ENCODE measurements around the gene SLC1A1.
"Not testable (repeated sequence)": the region's sequence is repeated elsewhere in the genome, so short reads cannot be mapped to it uniquely, and the experiment has no call there.

The SLC1A1 gene

DNA sequence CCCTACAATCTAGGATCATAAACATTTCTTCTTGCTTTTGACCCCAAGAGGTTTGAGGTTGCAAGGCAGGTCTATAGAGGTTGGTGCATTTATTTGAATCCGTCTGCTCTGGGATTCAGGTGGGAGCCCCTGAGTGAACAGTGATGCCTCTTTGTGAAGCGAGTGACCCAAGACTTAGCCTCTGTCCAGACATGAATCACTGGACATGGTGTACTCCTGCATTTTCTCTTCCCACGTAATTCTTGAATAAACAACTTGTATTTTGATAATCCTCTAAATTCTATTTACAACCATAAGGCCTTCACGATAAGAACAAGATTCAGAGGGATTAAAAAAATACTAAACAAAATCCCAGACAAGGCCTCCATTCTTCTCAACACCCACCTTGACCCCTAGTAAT lies 104.3 kb downstream of the SLC1A1 start:
- intact Hi-C loops (cut with DNase I): no loop called here

DNA sequence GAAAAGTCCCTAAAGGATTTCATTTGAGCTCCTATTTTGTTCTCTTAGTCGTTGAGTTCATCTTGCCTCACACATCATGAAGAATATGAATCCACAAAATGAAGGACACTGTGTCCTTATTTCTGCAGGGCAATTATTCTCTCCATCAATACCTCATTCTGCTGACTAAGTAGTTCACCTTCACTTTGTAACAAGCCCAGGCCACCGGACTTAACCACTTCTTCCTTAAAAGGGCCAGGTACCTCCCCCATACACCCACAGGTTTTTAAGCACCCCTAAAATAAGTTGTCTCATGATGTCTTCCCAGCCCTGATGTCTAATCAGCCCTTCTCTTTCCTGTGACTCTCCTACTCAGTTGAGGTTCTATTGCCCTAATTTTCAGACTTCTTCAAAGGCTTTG lies 104.7 kb downstream of the SLC1A1 start:
- intact Hi-C loops (cut with DNase I): no loop called here
- DNase-seq: peak in 1 of 42 donors; percentile 14

More for the DNA sequence above, 104.3 kb downstream of the SLC1A1 start:
- DNase-seq: no peak

DNA sequence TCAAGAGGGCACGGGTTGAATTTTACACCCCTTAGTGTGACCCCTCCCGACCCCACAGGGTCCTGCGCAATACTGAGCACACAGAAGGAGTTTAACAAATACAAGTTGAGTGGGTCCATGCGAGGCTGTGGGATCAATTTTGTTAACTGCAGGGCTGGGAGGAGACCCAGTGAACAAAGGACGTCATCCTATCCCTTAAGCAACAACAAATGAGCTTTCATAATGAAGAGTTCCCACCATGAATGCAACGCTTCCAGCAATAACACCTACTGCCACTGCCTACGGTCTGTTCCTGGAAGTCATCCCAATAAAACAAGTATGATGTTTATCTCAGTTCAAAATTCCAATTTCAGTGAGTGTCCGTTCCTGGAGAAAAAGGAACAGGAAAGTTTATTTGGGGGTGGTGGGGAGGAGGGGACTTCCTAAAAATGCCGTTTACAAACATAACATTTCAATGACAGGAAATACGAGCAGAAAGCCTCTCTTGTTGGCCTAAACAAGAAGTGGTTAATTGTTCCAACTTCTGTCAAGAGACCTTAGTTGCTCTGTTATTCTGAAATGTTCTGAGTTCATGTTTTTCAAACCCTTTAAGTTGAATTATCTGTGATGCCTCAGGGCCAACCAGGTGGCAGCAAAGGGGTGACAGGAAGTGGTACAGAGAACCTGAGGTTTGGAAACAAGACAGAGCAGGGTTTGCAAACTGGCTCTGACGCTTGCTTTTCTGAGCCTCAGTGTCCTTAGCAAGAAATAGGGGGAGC lies 106.1 kb downstream of the SLC1A1 start:
- intact Hi-C loops (cut with DNase I): no loop called here
- DNase-seq: no peak

DNA sequence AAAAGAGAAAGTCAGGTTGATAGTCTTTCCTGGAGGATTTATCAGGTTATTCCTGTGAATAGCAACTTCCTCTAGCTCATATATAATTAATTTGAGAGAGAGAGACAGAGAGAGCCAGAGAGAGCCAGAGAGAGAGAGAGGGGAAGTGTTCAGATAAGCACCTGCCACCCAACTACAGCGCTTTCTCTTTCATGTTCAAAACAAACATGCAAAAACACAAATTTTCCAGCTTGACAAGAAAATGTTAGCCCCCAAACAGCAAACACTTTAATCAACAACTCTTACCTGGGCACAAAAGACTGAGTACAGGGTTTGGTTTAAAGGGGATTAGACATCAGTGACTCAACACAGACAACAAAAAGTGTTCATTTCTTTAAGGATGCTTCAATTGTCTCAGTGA lies 110.1 kb downstream of the SLC1A1 start:
- intact Hi-C loops (cut with DNase I): no loop called here
- DNase-seq: no peak

DNA sequence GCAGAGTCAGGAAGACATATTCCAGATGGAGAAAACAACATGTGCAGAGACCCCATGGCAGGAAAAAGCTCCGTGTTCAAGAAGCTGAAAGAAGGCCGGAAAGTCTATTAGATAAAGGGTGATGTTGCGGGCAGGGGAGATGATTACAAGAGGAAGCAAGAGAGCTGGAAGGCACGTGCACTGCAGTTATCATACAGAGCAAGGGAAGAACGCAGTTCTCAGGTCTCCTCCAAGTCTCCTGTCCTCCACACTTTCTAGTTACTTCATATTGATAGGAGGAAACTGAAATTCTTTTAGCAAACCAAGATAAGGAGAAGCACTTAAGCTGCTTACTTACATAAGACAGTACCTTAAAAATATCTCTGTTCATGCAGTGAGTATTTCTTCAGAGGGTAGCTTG lies 113.6 kb downstream of the SLC1A1 start:
- intact Hi-C loops (cut with DNase I): no loop called here
- DNase-seq: no peak

DNA sequence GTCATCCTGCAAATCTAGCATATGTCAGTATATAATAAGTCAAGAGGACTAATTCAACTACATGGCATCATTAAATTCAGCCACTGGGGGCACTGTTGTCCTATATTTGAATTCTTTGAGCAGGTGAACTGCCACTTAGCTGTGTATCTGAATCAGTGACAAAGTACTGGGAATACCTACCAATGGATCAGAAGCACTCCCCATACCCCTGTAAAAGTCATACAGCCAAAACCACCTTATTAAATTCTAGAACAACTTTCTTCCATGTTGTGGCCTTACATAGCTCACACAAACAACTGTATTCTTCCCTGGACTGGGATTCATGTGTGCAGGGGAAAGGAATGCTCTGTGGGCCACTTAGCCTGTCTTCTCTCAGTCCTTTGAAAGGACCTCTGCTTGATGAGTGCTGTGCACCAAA lies 114.4 kb downstream of the SLC1A1 start:
- peak in 35 of 42 donors; percentile 9 to 91 (median 69) for DNase-seq
- intact Hi-C loops (cut with DNase I): no loop called here

DNA sequence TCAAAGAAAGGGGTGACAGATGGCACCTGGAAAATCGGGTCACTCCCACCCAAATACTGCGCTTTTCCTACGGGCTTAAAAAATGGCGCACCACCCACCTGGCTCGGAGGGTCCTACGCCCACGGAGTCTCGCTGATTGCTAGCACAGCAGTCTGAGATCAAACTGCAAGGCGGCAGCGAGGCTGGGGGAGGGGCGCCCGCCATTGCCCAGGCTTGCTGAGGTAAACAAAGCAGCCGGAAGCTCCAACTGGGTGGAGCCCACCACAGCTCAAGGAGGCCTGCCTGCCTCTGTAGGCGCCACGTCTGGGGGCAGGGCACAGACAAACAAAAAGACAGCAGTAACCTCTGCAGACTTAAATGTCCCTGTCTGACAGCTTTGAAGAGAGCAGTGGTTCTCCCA lies 115.8 kb downstream of the SLC1A1 start:
- DNase-seq: peak in 3 of 42 donors; percentile 15 to 55 (median 15)
- intact Hi-C loops (cut with DNase I): not testable (repeated sequence)

DNA sequence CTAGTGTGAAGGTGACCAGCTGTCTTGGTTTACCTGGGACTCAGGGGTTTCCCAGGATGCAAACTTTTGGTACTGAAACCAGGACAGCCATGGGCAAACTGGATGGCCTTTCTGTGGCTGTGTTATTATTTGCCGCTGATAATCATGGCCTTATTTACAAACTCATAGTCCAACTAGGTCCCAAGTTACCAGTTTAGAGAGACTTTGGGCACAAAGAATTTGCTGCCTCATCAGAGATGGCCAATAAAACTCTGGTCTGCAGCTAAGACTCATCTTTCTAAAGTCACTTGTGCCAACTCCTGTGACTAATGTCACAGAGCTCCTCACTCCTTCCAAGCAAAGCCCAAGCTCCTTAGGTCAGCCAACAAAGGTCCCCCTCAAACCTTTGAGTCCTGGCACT lies 124.4 kb downstream of the SLC1A1 start:
- intact Hi-C loops (cut with DNase I): no loop called here

DNA sequence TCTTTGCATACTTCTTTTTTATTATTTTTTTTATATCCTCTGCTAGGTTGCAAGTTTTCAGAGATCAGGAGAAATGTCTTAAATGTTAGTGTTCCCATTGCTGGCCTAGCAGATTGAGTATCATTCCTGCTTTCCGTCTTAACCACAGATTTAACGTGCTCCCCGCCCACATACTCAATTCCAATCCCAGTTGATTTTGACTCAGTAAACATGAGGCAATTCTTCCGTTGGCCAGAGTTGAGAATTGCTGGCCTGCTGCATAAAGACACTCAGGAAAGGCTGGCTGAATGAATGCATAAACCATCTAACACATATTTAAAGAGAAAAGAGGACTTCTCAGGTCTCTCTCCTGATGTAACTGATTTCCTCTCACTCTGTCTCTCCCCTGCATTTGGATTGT lies 125.0 kb downstream of the SLC1A1 start:
- DNase-seq: no peak
- intact Hi-C loops (cut with DNase I): no loop called here

More for the DNA sequence above, 124.4 kb downstream of the SLC1A1 start:
- no peak for DNase-seq

DNA sequence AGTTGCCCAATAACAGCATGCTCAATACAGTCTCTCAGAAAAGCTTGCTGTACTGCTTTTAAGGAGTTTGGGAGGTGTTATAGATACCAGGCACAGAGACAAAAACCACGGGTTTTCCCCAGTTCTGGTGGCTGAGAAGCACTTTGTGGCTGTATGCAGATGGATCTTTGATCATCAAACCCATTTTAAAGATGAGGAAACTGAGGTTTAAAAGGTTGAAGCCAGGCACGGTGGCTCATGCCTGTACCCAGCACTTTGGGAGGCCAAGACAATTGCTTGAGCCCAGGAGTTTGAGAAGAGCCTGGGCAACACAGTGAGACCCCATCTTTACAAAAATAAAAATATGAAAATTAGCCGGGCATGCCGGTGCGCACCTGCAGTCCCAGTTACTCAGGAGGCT lies 125.5 kb downstream of the SLC1A1 start:
- DNase-seq: no peak
- intact Hi-C loops (cut with DNase I): no loop called here

DNA sequence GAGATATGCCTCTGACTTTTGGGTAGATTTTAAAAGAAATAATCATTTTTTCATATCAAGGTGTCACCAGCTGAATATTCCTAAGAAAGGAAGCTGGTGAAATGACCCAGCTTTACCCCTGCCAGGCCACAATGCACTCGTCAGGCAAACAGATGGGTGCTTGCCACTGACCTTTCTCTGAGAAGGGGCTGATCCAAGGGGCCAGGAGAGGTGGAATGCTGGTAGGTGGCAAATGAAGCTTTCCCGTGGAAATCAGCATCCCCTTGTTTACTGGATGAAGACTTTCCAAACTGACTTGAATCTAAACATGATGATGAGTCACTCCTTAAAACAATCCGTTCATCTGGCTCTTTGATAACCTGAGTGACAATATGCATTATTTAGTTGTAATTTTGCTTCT lies 127.5 kb downstream of the SLC1A1 start:
- intact Hi-C loops (cut with DNase I): no loop called here
- no peak for DNase-seq

DNA sequence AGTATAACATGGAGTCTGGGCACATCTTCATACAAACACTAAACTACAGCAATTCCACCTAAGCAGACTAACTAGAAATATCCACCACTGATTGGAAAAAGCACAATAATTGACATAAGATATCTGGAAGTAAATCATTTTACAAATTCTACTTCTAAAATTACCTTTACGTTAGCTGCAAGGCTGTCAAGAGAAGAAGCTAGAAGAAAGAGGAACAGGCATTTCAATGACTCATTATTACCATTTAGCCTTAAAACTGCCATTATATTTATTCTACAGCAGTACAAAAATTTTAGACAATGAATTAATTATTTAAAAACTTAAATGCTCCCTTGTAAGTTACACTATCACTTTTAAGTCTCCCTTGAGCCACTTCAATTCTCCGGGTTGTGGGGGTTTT lies 128.4 kb downstream of the SLC1A1 start:
- DNase-seq: no peak
- intact Hi-C loops (cut with DNase I): no loop called here

DNA sequence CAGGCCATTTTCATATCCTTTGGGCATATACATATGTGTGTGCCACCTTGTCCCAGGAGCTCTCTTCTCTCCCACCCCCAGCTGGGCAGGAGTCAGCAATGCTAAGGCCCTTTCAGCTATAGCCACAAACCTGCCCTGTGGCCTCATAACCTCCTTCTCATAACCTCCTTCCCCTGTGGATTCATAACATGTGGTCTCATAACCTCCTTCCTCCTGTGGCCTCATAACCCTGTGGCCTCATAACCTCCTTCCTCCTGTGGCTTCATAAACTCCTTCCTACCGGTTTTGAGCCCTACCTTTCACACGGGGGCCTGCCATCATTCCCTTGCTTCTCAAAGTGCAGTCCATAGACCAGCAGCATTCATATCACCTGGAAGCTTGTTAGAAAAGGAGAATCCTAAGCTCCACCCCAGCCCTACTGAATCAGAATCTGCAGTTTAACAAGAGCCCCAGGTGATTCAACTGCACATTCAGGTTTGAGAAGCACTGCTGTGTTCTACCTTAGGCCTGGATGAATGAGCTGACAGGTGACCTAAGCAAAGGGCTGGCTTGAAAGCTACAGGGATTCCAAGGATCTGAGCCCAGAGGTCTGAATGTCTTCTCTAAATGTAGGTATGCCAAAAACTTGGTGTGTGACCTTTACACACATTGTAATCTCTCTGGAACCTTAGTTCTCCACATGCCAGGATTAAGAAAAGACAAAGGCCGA lies 129.9 kb downstream of the SLC1A1 start:
- intact Hi-C loops (cut with DNase I): no loop called here
- DNase-seq: no peak

DNA sequence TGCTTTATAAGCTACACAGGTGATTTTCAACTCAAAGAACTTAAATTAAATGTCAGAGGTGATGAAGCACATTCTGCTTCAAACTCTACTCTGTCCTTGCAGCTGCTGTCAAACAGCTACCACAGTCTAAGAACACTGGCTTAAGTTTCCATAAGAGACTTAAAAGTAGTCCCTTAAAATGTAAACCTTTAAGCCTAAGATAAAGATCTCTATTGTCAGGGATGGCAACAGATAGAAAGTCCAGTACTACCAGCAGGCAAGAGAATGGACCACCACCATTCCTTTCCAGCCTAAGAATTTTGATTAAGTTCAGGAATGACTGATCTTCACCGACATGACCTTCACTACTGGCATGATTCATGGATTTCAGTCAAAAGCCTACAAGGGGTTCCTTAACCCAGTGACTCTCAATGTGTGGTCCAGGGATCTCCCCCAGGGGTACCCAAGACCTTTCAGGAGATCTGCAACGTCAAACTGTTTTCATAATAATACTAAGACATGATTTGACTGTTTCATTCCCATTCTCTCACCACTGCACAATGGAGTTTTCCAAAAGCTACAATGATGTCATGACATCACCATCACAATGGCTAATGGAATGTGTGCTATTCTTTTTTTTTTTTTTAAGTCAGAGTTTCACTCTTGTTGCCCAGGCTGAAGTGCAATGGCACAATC lies 130.8 kb downstream of the SLC1A1 start:
- intact Hi-C loops (cut with DNase I): no loop called here
- DNase-seq: no peak

DNA sequence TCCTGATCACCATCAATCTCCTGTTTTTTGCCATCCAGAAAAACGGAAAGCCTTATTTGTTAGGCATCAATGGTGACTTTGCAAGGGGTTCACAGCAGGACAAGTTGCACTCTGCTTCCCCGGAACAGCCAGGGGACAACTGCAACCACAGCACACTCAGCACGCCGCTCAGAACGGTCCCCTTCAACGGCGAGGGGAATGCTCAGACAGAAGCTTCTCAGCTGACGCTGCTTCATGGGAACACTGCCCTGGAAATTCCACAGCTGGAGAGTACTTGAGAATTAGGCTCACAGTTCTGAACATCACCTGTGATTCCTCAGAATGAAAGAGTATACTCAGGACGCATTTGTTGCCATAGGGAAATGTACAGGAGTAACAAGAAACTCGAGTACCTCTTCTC lies 131.7 kb downstream of the SLC1A1 start:
- intact Hi-C loops (cut with DNase I): no loop called here
- DNase-seq: no peak

DNA sequence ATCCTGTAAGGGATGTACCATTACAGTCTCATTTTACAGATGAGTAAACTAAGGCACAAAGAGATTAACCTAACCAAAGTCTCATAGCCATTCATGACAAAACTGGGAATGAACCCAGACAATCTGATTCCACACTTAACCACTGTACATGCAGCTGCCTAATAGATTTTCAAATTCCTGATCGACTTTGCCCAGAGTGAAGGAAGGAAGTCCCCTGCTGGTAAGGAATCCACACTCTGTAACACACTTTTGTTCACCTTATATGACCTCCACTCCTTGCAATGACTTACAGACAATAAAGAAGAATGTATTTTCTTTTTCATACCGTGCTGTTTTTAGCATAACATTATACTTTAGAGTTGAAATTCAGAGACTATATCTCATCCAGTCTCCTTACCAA lies 140.6 kb downstream of the SLC1A1 start:
- intact Hi-C loops (cut with DNase I): no loop called here
- DNase-seq: no peak

All from head of caudate nucleus (tissue), 42 donors.